Fibroblast of pulmonary artery (primary cell): ENCODE results near the gene ZNF628.

Experiments used
- DNase-seq: peaks from one replicate; pipeline ENCODE4 v3.0.0-alpha.2; 2010; ENCODE audit warnings: low read depth
- H3K4me3 ChIP-seq: replicated peaks from 2 replicates; pipeline ENCODE4 v1.5.1; 2011; ENCODE audit warnings: low read depth, mild to moderate bottlenecking, control low read depth, low read length, moderate library complexity
- TF ChIP-seq, protein P1 (sequence below): IDR thresholded peaks from 2 replicates; pipeline ENCODE4 v1.5.1; 2011; ENCODE audit warnings: mild to moderate bottlenecking, control low read depth, low read length, inconsistent platforms; ENCODE audit errors: missing control alignments

The ZNF628 gene

DNA sequence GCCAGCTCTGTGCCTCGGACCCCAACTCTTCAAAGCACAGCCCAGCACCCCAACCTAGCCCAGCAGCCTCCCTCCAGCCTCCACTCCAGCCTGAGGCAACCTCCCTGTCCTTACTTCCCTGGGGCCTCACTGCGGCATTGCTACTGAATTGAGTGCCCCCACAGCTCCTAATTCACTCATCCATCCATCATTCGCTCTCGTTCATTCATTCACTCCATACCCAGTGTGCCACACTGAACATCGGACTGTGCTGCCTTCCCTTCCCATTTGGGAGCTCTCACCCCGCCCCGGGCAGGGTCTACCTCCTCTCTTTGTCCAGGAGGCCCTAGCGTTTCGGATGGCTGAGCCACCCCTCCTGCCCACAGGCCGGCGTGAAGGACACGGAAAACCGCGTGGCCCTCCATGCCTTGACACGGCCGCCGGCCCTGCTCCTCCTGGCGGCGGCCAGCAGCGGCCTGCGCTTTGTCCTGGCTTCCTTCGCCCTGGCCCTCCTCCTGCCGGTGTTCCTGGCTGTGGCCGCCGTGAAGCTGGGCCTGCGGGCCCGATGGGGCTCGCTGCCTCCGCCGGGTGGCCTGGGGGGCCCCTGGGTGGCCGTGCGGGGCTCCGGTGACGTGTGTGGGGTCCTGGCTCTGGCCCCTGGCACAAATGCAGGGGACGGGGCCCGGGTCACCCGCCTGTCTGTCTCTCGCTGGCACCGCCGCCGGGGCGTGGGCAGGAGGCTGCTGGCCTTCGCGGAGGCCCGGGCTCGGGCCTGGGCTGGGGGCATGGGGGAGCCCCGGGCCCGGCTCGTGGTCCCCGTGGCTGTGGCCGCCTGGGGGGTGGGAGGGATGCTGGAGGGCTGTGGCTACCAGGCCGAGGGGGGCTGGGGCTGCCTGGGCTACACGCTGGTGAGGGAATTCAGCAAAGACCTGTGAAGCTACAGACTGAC is 9.9 kb downstream of the ZNF628 start:
- H3K4me3 ChIP-seq, result peak overlapping the region; percentile 67
- no peak for DNase-seq
- TF ChIP-seq, protein P1, sequence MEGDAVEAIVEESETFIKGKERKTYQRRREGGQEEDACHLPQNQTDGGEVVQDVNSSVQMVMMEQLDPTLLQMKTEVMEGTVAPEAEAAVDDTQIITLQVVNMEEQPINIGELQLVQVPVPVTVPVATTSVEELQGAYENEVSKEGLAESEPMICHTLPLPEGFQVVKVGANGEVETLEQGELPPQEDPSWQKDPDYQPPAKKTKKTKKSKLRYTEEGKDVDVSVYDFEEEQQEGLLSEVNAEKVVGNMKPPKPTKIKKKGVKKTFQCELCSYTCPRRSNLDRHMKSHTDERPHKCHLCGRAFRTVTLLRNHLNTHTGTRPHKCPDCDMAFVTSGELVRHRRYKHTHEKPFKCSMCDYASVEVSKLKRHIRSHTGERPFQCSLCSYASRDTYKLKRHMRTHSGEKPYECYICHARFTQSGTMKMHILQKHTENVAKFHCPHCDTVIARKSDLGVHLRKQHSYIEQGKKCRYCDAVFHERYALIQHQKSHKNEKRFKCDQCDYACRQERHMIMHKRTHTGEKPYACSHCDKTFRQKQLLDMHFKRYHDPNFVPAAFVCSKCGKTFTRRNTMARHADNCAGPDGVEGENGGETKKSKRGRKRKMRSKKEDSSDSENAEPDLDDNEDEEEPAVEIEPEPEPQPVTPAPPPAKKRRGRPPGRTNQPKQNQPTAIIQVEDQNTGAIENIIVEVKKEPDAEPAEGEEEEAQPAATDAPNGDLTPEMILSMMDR, result no peak

DNA sequence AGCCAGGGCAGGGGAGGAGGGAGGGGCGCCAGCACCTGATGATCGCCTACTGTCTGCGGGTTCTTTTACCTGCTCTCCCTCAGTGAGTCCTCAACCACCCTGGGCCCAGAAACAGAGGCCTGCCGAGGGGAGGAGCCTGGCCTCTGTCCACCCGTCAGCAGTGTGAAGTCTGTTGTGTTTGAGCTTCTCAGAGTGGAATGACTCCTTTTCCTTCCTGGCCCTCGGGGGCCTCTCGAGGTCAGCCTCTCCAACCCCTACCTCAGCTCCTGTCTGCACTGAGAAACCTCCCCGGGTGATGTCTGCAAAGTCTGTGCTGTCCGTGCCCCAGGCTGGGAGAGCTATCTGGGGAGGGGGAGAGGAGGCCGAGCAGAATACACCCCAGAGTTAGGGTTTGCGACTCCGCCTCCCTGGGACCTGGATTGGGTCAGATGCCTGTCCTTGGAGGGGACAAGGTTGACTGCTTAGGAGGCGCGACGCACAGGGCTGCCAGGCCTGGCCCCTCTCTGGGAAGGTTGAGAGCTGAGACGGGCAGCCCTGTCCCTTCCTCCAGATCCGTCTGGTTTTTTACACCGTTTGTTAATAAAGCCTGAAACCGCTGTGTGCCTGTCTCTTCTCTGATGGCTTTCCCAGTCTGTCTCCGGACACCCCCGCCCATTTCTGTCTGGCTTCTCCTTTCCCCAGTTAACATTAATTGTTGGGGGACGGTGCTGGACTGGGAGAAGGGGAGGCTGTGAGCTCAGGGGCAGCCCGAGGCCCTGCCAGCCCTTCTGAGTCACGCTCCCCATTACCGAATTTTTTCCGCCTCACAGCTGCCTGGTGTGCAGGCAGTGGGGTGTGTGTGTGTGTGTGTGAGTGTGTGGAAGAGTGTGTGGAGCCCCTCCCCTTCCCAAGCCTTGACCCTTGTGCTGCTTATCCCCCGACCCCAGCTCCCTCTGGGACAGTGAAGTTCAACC is 10.8 kb downstream of the ZNF628 start:
- TF ChIP-seq, protein P1, result no peak
- DNase-seq, result peak; percentile 93
- peak overlapping the region; percentile 38 for H3K4me3 ChIP-seq

DNA sequence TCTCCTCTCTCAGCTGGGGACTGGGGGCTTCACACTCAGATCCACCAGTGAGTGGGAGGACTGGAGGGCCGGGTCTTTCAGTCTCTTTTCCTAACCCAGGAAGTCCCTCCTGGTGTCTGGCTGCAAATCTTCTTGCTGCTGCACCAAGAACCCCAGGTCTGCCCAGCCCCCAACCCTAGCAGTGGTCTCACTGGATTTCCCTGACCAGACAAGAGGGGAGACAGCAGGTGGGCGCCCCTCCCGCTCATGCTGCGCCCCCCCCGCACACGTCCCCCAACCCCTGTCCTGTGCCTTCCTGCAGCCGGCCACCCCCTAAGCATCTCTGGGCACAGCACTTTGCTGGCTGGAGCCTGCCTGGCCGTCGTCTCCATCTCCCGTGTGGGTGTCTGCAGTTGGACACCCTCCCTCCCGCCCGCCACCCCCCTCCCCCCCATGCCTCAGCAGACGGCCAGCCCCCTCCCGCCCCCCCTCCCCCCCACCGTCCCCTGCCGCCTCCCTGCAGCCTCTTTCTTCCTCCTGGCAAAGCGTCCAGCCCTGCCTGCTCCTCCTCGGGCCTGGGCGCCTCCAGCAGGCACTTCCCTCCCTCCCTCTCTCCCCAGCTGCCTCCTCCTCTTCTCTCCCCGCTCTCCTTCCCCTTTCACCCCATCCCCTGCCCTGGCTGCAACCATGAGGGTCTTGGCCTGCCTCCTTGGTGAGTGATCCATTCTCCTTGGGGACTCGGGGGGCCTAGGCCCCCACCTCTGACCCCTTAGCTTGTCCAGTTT is 11.7 kb downstream of the ZNF628 start, which contains the start of gene SSC5D:
Gene SSC5D, plus strand, starts transcription at position 513 of the 764 bp plus-strand sequence. Its CDS starts 154 bp downstream, at position 667.
- H3K4me3 ChIP-seq, result peak within 1 kb of the TSS; percentile 46
- TF ChIP-seq, protein P1, result no peak
- peak; percentile 62 for DNase-seq

DNA sequence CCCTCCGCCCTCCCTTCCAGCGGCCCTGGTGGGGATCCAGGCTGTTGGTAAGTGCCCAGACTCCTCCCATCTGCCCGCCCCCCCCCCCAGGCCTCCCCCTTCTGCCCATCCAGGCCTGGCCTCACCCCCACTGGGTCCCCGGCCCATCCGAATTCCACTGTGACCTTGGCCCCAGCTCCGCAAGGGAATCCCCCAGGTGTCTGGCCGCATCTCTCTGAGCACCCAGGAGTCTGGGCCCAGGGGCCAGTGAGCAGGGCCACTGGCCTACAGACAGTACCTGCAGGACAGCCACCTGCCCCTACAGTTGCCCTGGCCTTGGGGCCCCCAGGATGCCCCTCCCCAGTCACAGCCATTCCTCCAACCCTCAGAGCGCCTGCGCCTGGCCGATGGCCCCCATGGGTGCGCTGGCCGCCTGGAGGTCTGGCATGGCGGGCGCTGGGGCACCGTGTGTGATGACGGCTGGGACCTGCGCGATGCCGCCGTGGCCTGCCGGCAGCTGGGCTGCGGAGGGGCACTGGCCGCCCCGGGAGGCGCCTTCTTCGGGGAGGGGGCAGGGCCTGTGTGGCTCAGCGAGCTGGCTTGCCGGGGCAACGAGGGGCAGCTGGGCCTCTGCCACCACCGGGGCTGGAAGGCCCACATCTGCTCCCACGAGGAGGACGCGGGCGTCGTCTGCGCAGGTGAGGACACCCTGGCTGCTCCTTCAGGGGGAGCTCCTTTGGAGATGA is 12.7 kb downstream of the ZNF628 start:
- H3K4me3 ChIP-seq, result no peak overlapping the region
- TF ChIP-seq, protein P1, result no peak
- no peak for DNase-seq

DNA sequence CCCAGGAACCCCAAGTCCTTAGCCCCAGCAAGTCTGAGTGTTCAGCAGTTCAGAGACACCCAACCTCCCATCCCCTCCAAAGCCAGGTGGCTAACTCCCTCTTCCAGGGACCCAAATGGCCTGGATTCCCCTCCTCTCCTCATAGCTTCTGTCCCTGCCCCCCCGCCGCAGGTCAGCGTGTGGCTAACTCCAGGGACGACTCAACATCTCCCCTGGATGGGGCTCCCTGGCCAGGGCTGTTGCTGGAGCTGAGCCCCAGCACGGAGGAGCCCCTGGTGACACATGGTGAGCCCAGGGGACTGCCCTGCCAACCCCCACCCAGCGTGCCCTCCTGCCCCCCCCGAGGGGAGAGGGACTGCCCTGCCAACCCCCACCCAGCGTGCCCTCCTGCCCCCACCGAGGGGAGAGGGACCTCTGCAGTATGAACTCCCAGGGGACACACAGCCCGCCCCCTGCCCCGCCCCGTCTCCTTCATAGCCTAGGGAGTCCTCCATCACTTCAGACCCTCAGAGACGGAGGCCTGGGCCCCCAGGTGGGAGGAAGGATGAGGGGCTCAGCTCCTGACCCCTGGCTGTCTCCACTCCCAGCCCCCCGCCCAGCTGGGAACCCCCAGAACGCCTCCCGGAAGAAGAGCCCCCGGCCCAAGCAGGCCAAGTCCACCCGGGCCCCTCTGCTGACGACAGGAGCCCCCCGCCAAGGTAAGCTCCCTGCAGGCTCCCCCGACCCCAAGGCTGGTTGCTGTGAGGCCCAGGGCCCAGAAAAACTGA is 13.5 kb downstream of the ZNF628 start:
- DNase-seq, result no peak
- TF ChIP-seq, protein P1, result no peak
- H3K4me3 ChIP-seq, result no peak overlapping the region
